NCI-H748 (cell line): ENCODE data around the gene NXPH1.
A peak's percentile ranks its signal among the peaks of the same experiment; 100 is the strongest.

Source experiments
- DNase-seq: peaks from one replicate; lab custom pipeline; 2025; ENCODE audit not compliant: unreplicated experiment; lab: John Stamatoyannopoulos, UW

NXPH1 gene

GRCh38 chr7:8433477-8434289 is at the start of gene NXPH1:
NXPH1 (plus strand) TSS chr7:8433609.
- DNase-seq: peak; percentile 93

GRCh38 chr7:8384901-8385300 is 48.5 kb upstream of the NXPH1 start:
- no peak for DNase-seq

- no peak for DNase-seq
Observed at GRCh38 chr7:8386926-8387550, 46.4 kb upstream of the NXPH1 start.

GRCh38 chr7:8387551-8388256 is 45.7 kb upstream of the NXPH1 start:
- no peak for DNase-seq

GRCh38 chr7:8388257-8388625 is 45.2 kb upstream of the NXPH1 start:
- no peak for DNase-seq

- DNase-seq: peak; percentile 82
Observed at GRCh38 chr7:8389593-8390261, 43.7 kb upstream of the NXPH1 start.

GRCh38 chr7:8390262-8390626 is 43.2 kb upstream of the NXPH1 start:
- peak; percentile 63 for DNase-seq

- DNase-seq: no peak
Observed at GRCh38 chr7:8391353-8392062, 41.9 kb upstream of the NXPH1 start.

- no peak for DNase-seq
Observed at GRCh38 chr7:8396294-8396693, 37.1 kb upstream of the NXPH1 start.

- no peak for DNase-seq
Observed at GRCh38 chr7:8408871-8409270, 24.5 kb upstream of the NXPH1 start.

- DNase-seq: no peak
Observed at GRCh38 chr7:8411103-8411502, 22.3 kb upstream of the NXPH1 start.

GRCh38 chr7:8413600-8413999 is 19.8 kb upstream of the NXPH1 start:
- DNase-seq: no peak

GRCh38 chr7:8418629-8419245 is 14.7 kb upstream of the NXPH1 start:
- DNase-seq: peak; percentile 85

- no peak for DNase-seq
Observed at GRCh38 chr7:8422177-8422576, 11.2 kb upstream of the NXPH1 start.

GRCh38 chr7:8423057-8423456 is 10.4 kb upstream of the NXPH1 start:
- no peak for DNase-seq

- DNase-seq: no peak
Observed at GRCh38 chr7:8425223-8425622, 8.2 kb upstream of the NXPH1 start.

GRCh38 chr7:8430643-8431042 is 2.8 kb upstream of the NXPH1 start:
- DNase-seq: no peak

- DNase-seq: no peak
Observed at GRCh38 chr7:8434290-8435002, 1.0 kb downstream of the NXPH1 start.

- no peak for DNase-seq
Observed at GRCh38 chr7:8435095-8435494, 1.7 kb downstream of the NXPH1 start.
